ENCODE results near the gene PRKCG.

Gene PRKCG

GRCh38 chr19:53900191-53900860 is 18.3 kb downstream of the PRKCG start:
- no peak for DNase-seq

GRCh38 chr19:53903055-53903680 is 21.2 kb downstream of the PRKCG start:
- no peak for DNase-seq

GRCh38 chr19:53904909-53905308 is 22.9 kb downstream of the PRKCG start:
- no peak for DNase-seq

GRCh38 chr19:53905787-53906186 is 23.8 kb downstream of the PRKCG start:
- no peak for DNase-seq

- no peak for DNase-seq
Measured at GRCh38 chr19:53906211-53907192, 24.5 kb downstream of the PRKCG start.

- no peak for DNase-seq
Measured at GRCh38 chr19:53907193-53907581, 25.2 kb downstream of the PRKCG start.

GRCh38 chr19:53907690-53908089 is 25.7 kb downstream of the PRKCG start:
- no peak for DNase-seq

- no peak for DNase-seq
Measured at GRCh38 chr19:53908106-53908934, 26.3 kb downstream of the PRKCG start.

GRCh38 chr19:53908935-53909415 is 27.0 kb downstream of the PRKCG start, which contains the start of gene CACNG7:
Gene CACNG7 (plus strand): TSS chr19:53909278. CDS start chr19:53912832, 3,554 bp downstream.
- DNase-seq: no peak

GRCh38 chr19:53909471-53910169 is 27.6 kb downstream of the PRKCG start:
- no peak for DNase-seq

GRCh38 chr19:53910170-53910518 is 28.1 kb downstream of the PRKCG start:
- no peak for DNase-seq

- DNase-seq: no peak
Measured at GRCh38 chr19:53912653-53913052, 30.7 kb downstream of the PRKCG start.

GRCh38 chr19:53915000-53915399 is 33.0 kb downstream of the PRKCG start:
- no peak for DNase-seq

GRCh38 chr19:53916004-53916403 is 34.0 kb downstream of the PRKCG start:
- DNase-seq: no peak

- DNase-seq: no peak
Measured at GRCh38 chr19:53917356-53917755, 35.4 kb downstream of the PRKCG start.

- DNase-seq: no peak
Measured at GRCh38 chr19:53927739-53928138, 45.7 kb downstream of the PRKCG start.

- DNase-seq: no peak
Measured at GRCh38 chr19:53936029-53936428, 54.0 kb downstream of the PRKCG start.

- no peak for DNase-seq
Measured at GRCh38 chr19:53942001-53942786, 60.2 kb downstream of the PRKCG start.

GRCh38 chr19:53944416-53944815 is 62.4 kb downstream of the PRKCG start:
- no peak for DNase-seq

GRCh38 chr19:53944933-53945332 is 62.9 kb downstream of the PRKCG start:
- DNase-seq: no peak

GRCh38 chr19:53945441-53945840 is 63.4 kb downstream of the PRKCG start:
- no peak for DNase-seq
